NK-92 treated with Interleukin-12 subunit alpha and Interleukin-12 subunit beta, amount 100 ng/mL, for 24 hours (cell line): ENCODE data around the gene CHRM2.
"Not testable (repeated sequence)": the region's sequence is repeated elsewhere in the genome, so short reads cannot be mapped to it uniquely, and the experiment has no call there.

ENCODE experiments used
- DNase-seq: peaks from one replicate; lab custom pipeline; 2025; lab: John Stamatoyannopoulos, UW

CHRM2 gene

GRCh38 chr7:136868496-136869000 is at the start of gene CHRM2:
TSS of gene CHRM2 (plus strand) at chr7:136868652. CDS start at chr7:137014866, 146,214 bp downstream.
- DNase-seq = no peak

- DNase-seq = not testable (repeated sequence)
These were observed 37.1 kb upstream of the CHRM2 start for GRCh38 chr7:136831398-136831797.

- no peak for DNase-seq
These were observed 22.5 kb upstream of the CHRM2 start for GRCh38 chr7:136845899-136846465.

- no peak for DNase-seq
These were observed 20.6 kb upstream of the CHRM2 start for GRCh38 chr7:136847858-136848257.

- no peak for DNase-seq
These were observed 14.8 kb upstream of the CHRM2 start for GRCh38 chr7:136853654-136854053.

- DNase-seq = no peak
These were observed 10.9 kb upstream of the CHRM2 start for GRCh38 chr7:136857573-136857972.

GRCh38 chr7:136859803-136860202 is 8.6 kb upstream of the CHRM2 start:
- no peak for DNase-seq

GRCh38 chr7:136865236-136865635 is 3.2 kb upstream of the CHRM2 start:
- DNase-seq = no peak

GRCh38 chr7:136865777-136866176 is 2.7 kb upstream of the CHRM2 start:
- DNase-seq = no peak

GRCh38 chr7:136869001-136869961 is 829 bp downstream of the CHRM2 start:
- no peak for DNase-seq

GRCh38 chr7:136869991-136870865 is 1.8 kb downstream of the CHRM2 start:
- no peak for DNase-seq

GRCh38 chr7:136870866-136871487 is 2.5 kb downstream of the CHRM2 start:
- no peak for DNase-seq

- no peak for DNase-seq
These were observed 6.1 kb downstream of the CHRM2 start for GRCh38 chr7:136874393-136875032.

- no peak for DNase-seq
These were observed 9.1 kb downstream of the CHRM2 start for GRCh38 chr7:136877509-136877908.

- no peak for DNase-seq
These were observed 9.5 kb downstream of the CHRM2 start for GRCh38 chr7:136877990-136878389.

GRCh38 chr7:136878878-136879277 is 10.4 kb downstream of the CHRM2 start:
- DNase-seq = no peak

- DNase-seq = no peak
These were observed 14.6 kb downstream of the CHRM2 start for GRCh38 chr7:136883046-136883445.

- no peak for DNase-seq
These were observed 16.0 kb downstream of the CHRM2 start for GRCh38 chr7:136884492-136884891.

GRCh38 chr7:136887317-136887716 is 18.9 kb downstream of the CHRM2 start:
- no peak for DNase-seq

GRCh38 chr7:136890399-136890798 is 21.9 kb downstream of the CHRM2 start:
- no peak for DNase-seq

GRCh38 chr7:136891850-136892249 is 23.4 kb downstream of the CHRM2 start:
- DNase-seq = no peak
